ENCODE results near the gene DGKE.

DGKE gene

DNA sequence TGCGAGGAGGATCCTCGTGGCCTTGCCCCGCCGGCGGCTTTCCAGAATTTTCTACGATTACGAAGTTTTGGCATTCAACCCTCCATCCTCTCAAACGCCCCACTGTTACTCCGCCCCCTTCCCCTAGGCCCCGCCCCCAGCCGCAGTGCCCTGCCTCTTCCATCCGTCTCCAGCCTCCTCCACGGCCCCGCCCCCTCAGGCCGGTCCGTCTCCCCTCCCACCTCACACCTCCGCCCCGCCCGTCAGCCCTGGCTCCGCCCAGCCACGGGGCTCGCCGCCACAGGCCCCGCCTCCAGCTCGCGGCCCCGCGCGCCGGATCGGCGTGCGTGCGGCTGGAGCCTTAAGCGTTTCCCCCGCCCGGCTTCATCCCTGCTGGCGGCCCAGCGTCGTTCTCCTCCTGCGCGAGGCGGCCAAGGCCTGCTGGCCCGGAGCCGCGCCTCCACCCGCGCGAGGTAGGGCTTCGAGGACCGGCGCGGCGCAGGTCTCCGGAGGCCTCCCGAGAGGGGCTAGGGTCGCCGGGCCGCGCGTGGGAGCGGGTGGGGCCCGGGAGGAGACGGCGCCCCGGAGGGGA, at the start of gene DGKE, which contains the start of gene C17orf67:
Gene DGKE, plus strand, starts transcription at position 343 of the 571 bp plus-strand sequence. CDS start 645 bp downstream, outside the sequence.
Gene C17orf67, minus strand, starts transcription at position 112 of the 571 bp plus-strand sequence. CDS start 18,110 bp downstream, outside the sequence.
- peak; percentile 100 for DNase-seq

GRCh38 chr17:56785405-56785804, 48.5 kb upstream of the DGKE start:
- no peak for DNase-seq

- no peak for DNase-seq
These were observed 47.8 kb upstream of the DGKE start for GRCh38 chr17:56785997-56786680.

DNA sequence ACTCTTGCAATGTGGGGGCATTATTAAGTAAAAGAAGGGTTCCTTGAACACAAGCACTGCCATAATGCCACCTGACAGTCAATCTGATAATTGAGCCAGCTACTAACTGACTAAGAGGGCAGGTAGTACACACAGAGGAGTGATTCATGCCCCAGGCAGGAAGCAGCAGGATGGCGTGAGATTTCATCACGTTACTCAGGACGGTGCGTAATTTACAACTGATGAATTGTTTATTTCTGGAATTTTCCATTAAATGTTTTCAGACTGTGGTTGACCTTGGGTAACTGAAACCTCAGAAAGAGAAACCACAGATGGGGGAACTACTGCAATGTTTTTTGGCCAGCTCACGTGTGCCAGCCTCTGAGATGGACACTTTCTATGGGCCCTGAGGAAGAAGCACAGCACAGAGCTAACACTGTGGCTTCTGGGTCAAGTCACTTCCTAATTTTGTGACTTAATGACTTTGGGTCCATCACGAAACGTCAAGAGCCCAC, 46.9 kb upstream of the DGKE start:
- peak; percentile 55 for DNase-seq

DNA sequence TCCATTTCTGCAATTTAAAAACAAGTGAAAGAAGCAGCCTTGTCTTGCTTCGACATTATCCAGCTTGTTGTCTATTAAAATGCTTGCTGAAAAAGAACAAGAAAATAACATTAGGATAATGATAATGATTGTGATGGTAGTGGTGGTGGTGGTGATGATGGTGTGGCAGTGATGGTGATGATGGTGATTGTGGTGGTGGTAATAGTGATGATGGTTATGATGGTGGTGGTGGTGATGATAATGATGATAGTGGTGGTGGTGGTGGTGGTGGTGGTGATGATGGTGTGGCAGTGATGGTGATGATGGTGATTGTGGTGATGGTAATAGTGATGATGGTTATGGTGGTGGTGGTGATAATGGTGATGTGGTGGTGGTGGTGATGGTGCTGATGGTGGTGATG, 41.7 kb upstream of the DGKE start:
- no peak for DNase-seq

GRCh38 chr17:56793531-56793930, 40.4 kb upstream of the DGKE start:
- no peak for DNase-seq

- no peak for DNase-seq
These were observed 40.0 kb upstream of the DGKE start for GRCh38 chr17:56793957-56794356.

DNA sequence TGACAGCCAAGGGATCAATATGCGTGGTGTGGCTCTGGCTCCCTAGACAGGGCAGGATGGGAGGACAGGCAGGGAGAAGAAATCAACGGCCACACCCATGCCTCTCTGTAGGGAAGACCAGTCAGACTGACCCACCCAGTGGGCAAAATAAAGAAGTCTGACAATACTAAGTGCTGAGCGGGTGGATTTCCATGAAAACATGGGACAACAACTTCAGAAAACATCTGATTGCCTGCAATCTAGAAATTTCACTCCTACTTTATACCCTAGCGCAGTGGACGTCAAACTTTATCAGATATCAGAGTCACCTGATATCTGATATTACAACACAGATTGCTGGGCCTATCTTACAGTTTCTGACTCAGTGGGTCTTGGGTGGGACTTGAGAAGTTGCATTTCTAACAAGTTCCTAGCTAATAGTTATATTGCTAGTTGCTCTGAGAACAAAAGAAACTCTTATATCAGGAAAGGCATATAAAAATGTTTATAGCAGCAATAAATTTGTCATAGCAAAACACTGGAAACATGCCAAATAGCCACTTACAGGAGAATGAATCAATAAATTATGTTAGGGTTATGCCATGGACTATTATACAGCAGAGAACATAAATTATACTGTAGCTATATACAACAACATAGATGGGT, 38.6 kb upstream of the DGKE start:
- DNase-seq = no peak

DNA sequence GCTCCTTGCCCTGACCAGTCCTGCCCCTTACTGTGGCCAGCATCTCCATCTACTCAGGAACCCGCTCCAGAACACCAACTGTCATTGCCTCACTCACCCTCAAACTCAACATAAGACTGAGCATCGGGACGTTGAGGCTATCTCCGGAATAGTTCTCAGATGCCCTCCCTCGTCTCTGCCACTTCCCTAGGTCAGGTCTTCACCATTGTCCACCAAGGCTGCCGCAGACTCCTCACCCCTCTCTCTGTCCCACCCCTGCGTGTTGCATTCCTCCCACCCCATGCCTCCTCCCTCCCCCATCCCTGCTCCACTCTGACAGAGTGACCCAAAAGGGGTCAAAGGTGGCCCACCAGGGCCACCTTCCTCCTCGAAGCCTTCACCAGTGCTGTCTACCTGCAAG, 37.4 kb upstream of the DGKE start:
- no peak for DNase-seq

DNA sequence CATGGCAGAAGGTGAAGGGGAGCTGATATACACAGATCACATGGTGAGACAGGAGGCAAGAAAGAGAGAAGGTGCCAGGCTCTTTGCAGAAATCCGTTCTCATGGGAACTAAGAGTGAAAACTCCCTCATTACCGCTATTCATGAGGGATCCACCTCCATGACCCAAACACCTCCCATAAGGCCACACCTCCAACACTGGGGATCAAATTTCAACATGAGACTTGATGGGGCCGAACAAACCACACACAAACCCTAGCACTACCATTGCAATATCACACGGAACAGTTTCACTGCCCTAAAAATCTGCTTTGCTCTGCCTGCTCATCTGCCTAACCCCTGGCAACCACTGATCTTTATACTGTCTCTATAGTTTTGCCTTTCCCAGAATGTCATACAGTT, 35.0 kb upstream of the DGKE start:
- DNase-seq = no peak

DNA sequence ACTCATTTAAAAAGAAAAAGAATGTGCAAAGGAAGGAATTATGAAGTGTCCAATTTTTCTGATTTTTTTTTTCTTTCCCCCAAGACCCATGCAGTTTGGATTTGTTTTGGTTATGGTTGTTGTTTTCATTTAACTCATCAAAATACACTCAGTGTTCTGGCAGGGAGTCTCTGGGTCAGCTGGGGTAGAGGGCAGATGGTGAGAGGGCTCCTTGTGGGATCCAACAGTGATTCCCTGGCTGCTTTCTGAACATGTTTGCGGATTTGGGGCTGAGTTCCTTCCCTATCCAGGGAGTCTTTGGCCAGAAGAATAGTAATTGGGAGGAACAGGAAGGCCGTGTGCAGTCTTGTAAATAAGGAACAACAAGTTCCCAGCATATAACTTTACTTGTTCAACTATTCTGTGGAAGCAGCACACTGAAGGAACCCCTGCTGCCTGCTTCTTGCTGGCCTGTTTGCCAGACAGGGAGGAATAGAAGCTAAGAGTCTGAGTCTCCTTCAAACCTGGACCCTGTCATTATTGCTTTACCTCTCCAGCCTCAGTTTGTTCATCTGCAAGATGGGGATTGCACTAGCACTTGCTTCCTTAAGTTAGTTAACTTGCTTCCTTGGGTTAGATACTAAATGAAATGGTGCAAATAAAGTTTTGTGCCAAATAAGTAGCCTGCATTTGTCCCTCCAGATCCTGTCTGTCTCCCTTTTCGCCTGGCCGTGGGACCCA, 32.3 kb upstream of the DGKE start:
- no peak for DNase-seq

DNA sequence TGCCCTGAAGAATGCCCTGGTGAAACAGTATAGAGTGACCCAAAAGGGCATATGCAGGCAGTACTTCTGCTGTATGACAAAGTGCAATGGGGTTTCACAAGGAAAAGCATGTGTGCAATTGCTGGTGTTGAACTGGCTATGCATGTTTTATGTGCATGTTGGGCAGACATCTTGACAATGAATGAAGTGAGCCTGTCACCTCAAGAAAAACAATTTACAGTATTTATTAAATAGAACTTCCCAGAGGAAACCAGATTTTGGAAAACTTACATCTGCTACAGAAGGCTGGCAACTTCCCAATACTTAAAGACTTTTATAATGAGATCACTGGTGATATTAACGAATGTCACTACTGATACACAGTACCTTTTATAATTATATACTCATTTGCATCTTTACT, 30.9 kb upstream of the DGKE start:
- DNase-seq = no peak

GRCh38 chr17:56804454-56804853, 29.5 kb upstream of the DGKE start:
- DNase-seq = no peak

GRCh38 chr17:56806949-56807348, 27.0 kb upstream of the DGKE start:
- no peak for DNase-seq

DNA sequence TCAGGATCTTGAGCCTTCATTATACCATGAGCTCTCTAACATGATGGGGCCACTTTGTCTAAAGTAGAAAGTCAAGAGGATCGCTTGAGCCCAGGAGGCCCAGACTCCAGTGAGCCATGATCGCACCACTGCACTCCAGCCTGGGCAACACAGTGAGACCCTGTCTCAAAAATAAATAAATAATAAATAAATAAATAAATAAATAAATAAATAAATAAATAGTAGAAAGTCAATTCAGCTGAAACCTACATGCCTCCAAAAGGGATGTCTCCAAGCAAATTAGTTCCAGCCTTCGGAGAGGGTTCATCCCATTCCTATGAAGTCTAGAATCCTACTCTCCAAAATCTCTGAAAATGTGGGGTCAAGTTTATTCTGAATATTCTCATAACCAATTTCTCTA, 26.2 kb upstream of the DGKE start:
- no peak for DNase-seq

GRCh38 chr17:56808503-56808902, 25.4 kb upstream of the DGKE start:
- no peak for DNase-seq

- DNase-seq = no peak
These were observed 24.7 kb upstream of the DGKE start for GRCh38 chr17:56809106-56809819.

DNA sequence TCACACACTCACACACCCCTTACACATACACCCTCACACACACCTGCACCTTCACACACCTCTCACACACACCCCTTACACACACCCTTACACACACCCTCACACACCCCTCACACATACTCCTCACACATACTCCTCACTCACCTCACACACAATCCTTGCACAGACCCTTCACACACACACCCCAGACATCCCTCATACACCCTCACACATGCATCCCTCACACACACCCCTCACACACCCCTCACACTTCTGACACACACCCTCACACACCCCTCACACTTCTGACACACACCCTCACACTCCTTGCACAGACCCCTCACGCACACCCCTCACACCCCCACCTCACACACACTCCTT, 24.2 kb upstream of the DGKE start:
- DNase-seq = no peak

DNA sequence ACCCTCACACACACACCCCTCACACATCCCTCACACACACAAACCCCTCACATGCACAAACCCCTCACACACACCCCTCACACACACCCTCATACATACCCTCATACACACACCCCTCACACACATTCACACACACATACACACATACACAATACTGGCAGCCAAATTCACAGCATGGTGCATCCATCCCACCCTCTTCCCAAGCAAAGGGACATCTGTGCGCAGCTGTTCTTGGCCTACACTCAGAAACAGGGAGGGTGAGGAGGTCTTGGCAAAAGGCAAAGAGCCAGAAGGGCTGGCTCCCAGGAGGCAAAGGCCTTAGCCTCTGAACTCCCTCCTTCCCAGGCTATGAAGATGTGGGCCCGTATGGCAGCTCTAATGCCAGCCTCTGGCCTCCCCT, 23.6 kb upstream of the DGKE start:
- DNase-seq = no peak

- DNase-seq = no peak
These were observed 22.8 kb upstream of the DGKE start for GRCh38 chr17:56810891-56811775.

DNA sequence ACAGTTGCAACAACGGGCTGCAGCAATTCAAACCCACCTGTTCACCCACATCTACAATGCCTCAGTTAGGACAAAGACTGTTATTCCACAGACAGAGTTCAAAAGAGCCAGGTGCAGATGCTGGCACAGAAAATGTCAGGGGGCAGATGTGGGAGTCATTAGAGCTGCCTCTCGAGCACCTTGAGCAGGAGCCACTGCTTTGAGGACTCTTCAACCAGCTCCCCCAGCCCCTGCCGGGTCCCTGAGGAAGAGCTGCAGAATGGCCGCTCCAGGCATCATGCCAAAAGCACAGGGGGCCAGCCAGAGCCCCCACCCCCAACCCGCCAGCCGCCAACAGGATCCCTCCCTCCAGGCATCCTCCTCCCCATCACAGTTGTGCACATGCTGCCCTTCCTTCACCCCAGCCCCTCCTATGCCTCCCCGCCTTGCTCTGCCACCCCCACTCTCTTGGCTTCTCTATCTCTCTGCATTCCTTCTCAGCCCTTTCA, 21.0 kb upstream of the DGKE start:
- no peak for DNase-seq

DNA sequence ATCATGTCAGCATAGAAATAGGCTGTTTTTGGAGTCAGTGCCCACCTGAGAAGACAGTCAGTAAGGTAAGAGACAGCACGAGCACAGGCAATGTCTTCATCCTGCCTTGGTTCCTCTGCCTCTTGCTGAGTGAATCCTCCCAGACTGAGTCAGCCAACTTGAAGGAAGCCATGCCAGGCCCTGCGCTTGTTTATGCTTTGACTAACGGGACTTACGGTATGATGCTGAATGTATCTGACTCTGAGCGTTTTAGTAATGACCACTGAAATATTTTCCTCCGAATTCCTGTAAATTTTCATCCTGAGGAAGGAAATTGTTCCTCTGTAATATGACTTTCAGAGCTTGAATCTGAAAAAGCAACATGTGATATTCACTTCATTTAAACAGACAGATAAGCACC, 18.2 kb upstream of the DGKE start:
- no peak for DNase-seq
